B cell (primary cell): ENCODE measurements around the gene FAM83G.

Experiments
- EZH2 ChIP-seq: IDR thresholded peaks from 2 replicates; pipeline ENCODE4 v1.6.1; 2012; ENCODE audit warnings: borderline replicate concordance, low read depth, mild to moderate bottlenecking, moderate library complexity, low read length; ENCODE audit not compliant: insufficient read depth, poor library complexity, severe bottlenecking
- TF ChIP-seq, protein P1 (sequence below): fragments of 200-600 bp; IDR thresholded peaks from one replicate; pipeline ENCODE4 v1.8.0; 2022; ENCODE audit warnings: antibody characterized with exemption, mild to moderate bottlenecking

DNA sequence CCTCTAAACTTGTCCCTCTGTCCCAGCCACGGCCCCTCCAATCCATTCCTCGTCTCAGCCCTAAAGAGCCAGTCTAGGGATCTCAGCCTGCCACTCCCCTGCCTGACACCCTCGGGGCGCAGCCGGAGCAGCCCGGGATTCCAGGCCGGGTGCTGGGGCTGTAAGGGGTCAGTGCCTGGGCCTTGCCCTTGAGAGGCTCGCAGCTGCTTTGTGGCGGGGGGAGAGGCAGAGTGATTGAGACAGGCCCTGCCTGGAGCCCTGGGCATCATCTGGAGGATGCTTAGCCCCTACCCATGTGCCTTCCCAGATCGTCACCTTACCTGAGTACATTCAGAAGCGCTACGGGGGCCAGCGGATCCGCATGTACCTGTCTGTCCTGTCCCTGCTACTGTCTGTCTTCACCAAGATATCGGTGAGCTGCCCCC lies 44.3 kb downstream of the FAM83G start:
- TF ChIP-seq, protein P1, sequence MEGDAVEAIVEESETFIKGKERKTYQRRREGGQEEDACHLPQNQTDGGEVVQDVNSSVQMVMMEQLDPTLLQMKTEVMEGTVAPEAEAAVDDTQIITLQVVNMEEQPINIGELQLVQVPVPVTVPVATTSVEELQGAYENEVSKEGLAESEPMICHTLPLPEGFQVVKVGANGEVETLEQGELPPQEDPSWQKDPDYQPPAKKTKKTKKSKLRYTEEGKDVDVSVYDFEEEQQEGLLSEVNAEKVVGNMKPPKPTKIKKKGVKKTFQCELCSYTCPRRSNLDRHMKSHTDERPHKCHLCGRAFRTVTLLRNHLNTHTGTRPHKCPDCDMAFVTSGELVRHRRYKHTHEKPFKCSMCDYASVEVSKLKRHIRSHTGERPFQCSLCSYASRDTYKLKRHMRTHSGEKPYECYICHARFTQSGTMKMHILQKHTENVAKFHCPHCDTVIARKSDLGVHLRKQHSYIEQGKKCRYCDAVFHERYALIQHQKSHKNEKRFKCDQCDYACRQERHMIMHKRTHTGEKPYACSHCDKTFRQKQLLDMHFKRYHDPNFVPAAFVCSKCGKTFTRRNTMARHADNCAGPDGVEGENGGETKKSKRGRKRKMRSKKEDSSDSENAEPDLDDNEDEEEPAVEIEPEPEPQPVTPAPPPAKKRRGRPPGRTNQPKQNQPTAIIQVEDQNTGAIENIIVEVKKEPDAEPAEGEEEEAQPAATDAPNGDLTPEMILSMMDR: no peak
- no peak for TF ChIP-seq EZH2
